GM12878 (cell line): ENCODE results near the gene HOXB6. TPM values are rescaled to one million over a fixed set of nuclear protein-coding genes. Genes with fewer than 3 reads are reported as not detected.

Experiments
- ATAC-seq: fragments of 200-7000 bp; cut with Tn5 transposase; 3 replicates; pipeline ENCODE4 v1.9.1; 2020; ENCODE audit warnings: mild to moderate bottlenecking, moderate library complexity
- BruUV-seq: library from RNA; stranded (reverse); fragments of 400-500 nt; replicated peaks from 2 replicates; lab custom pipeline; 2021; lab: Mats Ljungman, UMichigan
- CTCF ChIA-PET: fragments of 300-600 bp; sonication (Branson Sonifier 250); formaldehyde crosslinking; extraction: SDS; loops from one replicate; lab custom pipeline; 2021; ENCODE audit warnings: inconsistent platforms; lab: Yijun Ruan, JAX
- POLR2A ChIA-PET: fragments of 350-600 bp; formaldehyde crosslinking; extraction: SDS; loops from one replicate; lab custom pipeline; 2021; ENCODE audit warnings: inconsistent platforms; lab: Charles Lee
- RAD21 ChIA-PET: fragments of 300-600 bp; sonication (Branson Sonifier 250); formaldehyde crosslinking; loops from one replicate; lab custom pipeline; 2023; ENCODE audit warnings: antibody characterized with exemption; ENCODE audit not compliant: unreplicated experiment; lab: Charles Lee
- SMC1A ChIA-PET: fragments of 300-600 bp; sonication (Branson Sonifier 250); formaldehyde crosslinking; loops from one replicate; lab custom pipeline; 2023; ENCODE audit not compliant: unreplicated experiment, uncharacterized antibody; lab: Charles Lee
- DNase-seq: peaks from one replicate; pipeline ENCODE4 v3.0.0-alpha.2; 2011; ENCODE audit warnings: low read depth, low spot score
- FAIRE-seq: peaks from 3 replicates; lab custom pipeline; 2011; peaks lifted over from hg19 to GRCh38; lab: Jason Lieb, UNC
- H2AFZ ChIP-seq: 2 replicates; pipeline ENCODE4 v1.6.0; 2011; ENCODE audit warnings: low read depth, low read length, control low read depth; ENCODE audit not compliant: control insufficient read depth
- H3K27ac ChIP-seq: 2 replicates; pipeline ENCODE4 v1.5.1; 2011; ENCODE audit warnings: control low read depth; ENCODE audit not compliant: control insufficient read depth, insufficient read depth
- H3K27me3 ChIP-seq, 2 experiments: replicated peaks in 1 of 2; 2 replicates each; pipeline versions ENCODE4 v1.6.0 to v1.6.1; 2011; ENCODE audit warnings: low read length in 1 of 2; ENCODE audit not compliant: control insufficient read depth in 2 of 2, insufficient read depth in 2 of 2
- H3K36me3 ChIP-seq, 2 experiments: 2 replicates each; pipeline ENCODE4 v1.5.1; 2011; ENCODE audit warnings: low read length in 1 of 2; ENCODE audit not compliant: control insufficient read depth in 2 of 2, insufficient read depth in 2 of 2
- H3K4me1 ChIP-seq: 2 replicates; pipeline ENCODE4 v1.6.1; 2011; ENCODE audit warnings: mild to moderate bottlenecking, low read length, moderate library complexity, mixed read lengths; ENCODE audit not compliant: control insufficient read depth, insufficient read depth
- H3K4me2 ChIP-seq: 2 replicates; pipeline ENCODE4 v1.6.0; 2011; ENCODE audit warnings: control low read depth; ENCODE audit not compliant: control insufficient read depth, insufficient read depth
- H3K4me3 ChIP-seq: fragments of 200-600 bp; sonication (generic); 2 replicates; pipeline ENCODE4 v1.5.1; 2016
- H3K79me2 ChIP-seq: 2 replicates; pipeline ENCODE4 v1.6.0; 2011; ENCODE audit warnings: low read length; ENCODE audit not compliant: control insufficient read depth, insufficient read depth
- H3K9ac ChIP-seq: 2 replicates; pipeline ENCODE4 v1.8.0; 2011; ENCODE audit warnings: low read length, control low read depth, mixed read lengths; ENCODE audit not compliant: control insufficient read depth, insufficient read depth
- H3K9me3 ChIP-seq: replicated peaks from 3 replicates; pipeline ENCODE4 v1.5.1; 2011; ENCODE audit warnings: mild to moderate bottlenecking, low read length; ENCODE audit not compliant: control insufficient read depth, insufficient read depth
- H4K20me1 ChIP-seq: 2 replicates; pipeline ENCODE4 v1.6.0; 2011; ENCODE audit not compliant: control insufficient read depth, insufficient read depth
- CHD4 ChIP-seq: fragments of 200-600 bp; sonication (generic); IDR thresholded peaks from 2 replicates; pipeline ENCODE4 v1.6.1; 2016; ENCODE audit warnings: mild to moderate bottlenecking
- EZH2 ChIP-seq: IDR thresholded peaks from 2 replicates; pipeline ENCODE4 v1.6.1; 2012; ENCODE audit warnings: low read depth, mild to moderate bottlenecking, control low read depth, inconsistent platforms, low read length, borderline replicate concordance; ENCODE audit not compliant: control insufficient read depth
- PAX8 ChIP-seq: fragments of 450-650 bp; IDR thresholded peaks from 2 replicates; pipeline ENCODE4 v1.6.1; 2017; ENCODE audit warnings: mild to moderate bottlenecking, moderate library complexity
- POLR2AphosphoS2 ChIP-seq: IDR thresholded peaks from 2 replicates; pipeline ENCODE4 v1.6.1; 2011; ENCODE audit warnings: low read depth, mild to moderate bottlenecking, low read length, improper control_type of control experiment, moderate library complexity
- WGBS: methylation state at CpG from one replicate; pipeline ENCODE4 v1.1.6; 2016; ENCODE audit warnings: low lambda C conversion rate; ENCODE audit not compliant: insufficient replicate concordance, insufficient coverage; ENCODE audit errors: missing lambda C conversion rate; 5-methylcytosine and 5-hydroxymethylcytosine counted together
- in situ Hi-C: fragments of 300-500 bp; cut with MboI; formaldehyde crosslinking; loops from 9 replicates; pipeline ENCODE4 v1.14.3; 2018; ENCODE audit warnings: mixed read lengths
- intact Hi-C: fragments of 100-400 bp; cut with micrococcal nuclease; formaldehyde crosslinking; loops from one replicate; pipeline ENCODE4 v1.14.2; 2022; ENCODE audit not compliant: unreplicated experiment
- polyA plus RNA-seq, 11 experiments: library from polyadenylated mRNA; depleted of rRNA in 4 of 11; unstranded in 6 of 11; stranded (reverse) in 5 of 11; fragments of >200 nt; fragmentation: Nextera tagmentation in 4 of 11; fragmentation: Illumina TruSeq in 1 of 11; extraction: Ambion mirVana in 4 of 11; extraction: Trizol in 1 of 11; gene quantifications; 1 replicate in 1 of 11; 2 replicates in 10 of 11; pipeline versions ENCODE4 v1.2.1 to v1.2.3, GENCODE V29; 2011 to 2016; ENCODE audit warnings: inconsistent platforms in 2 of 11, missing spikeins in 2 of 11, low read depth in 1 of 11
- total RNA-seq, 4 experiments: library from RNA; depleted of rRNA in 3 of 4; stranded (reverse); fragments of >200 nt in 3 of 4; fragmentation: Illumina TruSeq in 1 of 4; extraction: Trizol in 1 of 4; gene quantifications; 2 replicates each; pipeline versions ENCODE4 v1.2.1 to v1.2.3, GENCODE V29; 2013 to 2021
- TF ChIP-seq, protein P1 (sequence below): IDR thresholded peaks from 2 replicates; pipeline ENCODE4 v1.6.1; 2012; ENCODE audit warnings: low read depth, low read length, improper control_type of control experiment
- TF ChIP-seq, protein P2 (sequence below): fragments of 150-350 bp; IDR thresholded peaks from 2 replicates; pipeline ENCODE4 v1.6.1; 2014; ENCODE audit warnings: mild to moderate bottlenecking, low read depth, low read length
- TF ChIP-seq, protein P3 (sequence below): IDR thresholded peaks from 2 replicates; pipeline ENCODE4 v1.6.1; 2012; ENCODE audit warnings: low read depth, low read length, improper control_type of control experiment
- TF ChIP-seq, protein P4 (sequence below): IDR thresholded peaks from 2 replicates; pipeline ENCODE4 v1.6.1; 2011; ENCODE audit warnings: mild to moderate bottlenecking, low read depth, low read length, moderate library complexity; ENCODE audit not compliant: insufficient replicate concordance

The HOXB6 gene
- total and polyA plus RNA-seq, 10 of the 15 experiments (the other 5 are each of a cell fraction or from before 2014, with no cell fraction given): 0.04 to 0.51 (median 0.09) TPM; not detected in 2

DNA sequence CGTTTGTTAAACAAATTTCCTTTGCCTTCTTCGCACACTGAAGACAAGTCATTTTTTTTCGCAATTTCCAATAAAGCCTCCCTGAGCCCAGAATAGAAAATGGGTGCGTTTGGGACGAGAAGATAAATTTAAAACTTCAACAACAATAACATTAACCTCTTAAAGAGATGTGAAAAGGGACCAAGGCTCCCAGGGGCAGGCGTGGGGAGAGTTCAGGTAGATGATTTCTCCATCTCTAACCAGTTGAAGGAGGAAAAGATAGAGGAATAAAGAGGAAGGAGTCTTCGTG is 25.4 kb downstream of the HOXB6 start:
- no peak overlapping the region for H2AFZ ChIP-seq
- DNase-seq: no peak
- no peaks in the 10 kb centered on the region for H3K36me3 ChIP-seq
- no peak for FAIRE-seq
- H3K4me1 ChIP-seq: peaks cover 23% of the 10 kb centered on the region
- H3K27ac ChIP-seq: no peak overlapping the region
- no peak overlapping the region for H3K9ac ChIP-seq
- RAD21 ChIA-PET: interaction anchor here (0.6 to 2.3 kb wide), 5 partner anchors 82 to 245 kb away, joined by 3 to 8 read pairs (median 3); no protein-coding TSS in a partner anchor
- POLR2A ChIA-PET: interaction anchor here (0.6 to 0.7 kb wide), 2 partner anchors 98 to 484 kb away, joined by 3 to 5 read pairs; no protein-coding TSS in a partner anchor
- H3K4me3 ChIP-seq: peak overlapping the region; percentile 93
- no peak for ATAC-seq
- 0 out of 2 replicates have a peak, but pooled peaks have one; percentile 25 for TF ChIP-seq PAX8
- TF ChIP-seq, protein P1, sequence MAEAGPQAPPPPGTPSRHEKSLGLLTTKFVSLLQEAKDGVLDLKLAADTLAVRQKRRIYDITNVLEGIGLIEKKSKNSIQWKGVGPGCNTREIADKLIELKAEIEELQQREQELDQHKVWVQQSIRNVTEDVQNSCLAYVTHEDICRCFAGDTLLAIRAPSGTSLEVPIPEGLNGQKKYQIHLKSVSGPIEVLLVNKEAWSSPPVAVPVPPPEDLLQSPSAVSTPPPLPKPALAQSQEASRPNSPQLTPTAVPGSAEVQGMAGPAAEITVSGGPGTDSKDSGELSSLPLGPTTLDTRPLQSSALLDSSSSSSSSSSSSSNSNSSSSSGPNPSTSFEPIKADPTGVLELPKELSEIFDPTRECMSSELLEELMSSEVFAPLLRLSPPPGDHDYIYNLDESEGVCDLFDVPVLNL: no peak
- peaks cover 7% of the 10 kb centered on the region for H3K79me2 ChIP-seq
- peak overlapping the region; percentile 48 for H3K4me2 ChIP-seq
- 63% methylated on average over 7 of the region's 7 CpGs for WGBS
- in situ Hi-C loops: no loop called here
- intact Hi-C loops: no loop called here
- no peaks in the 10 kb centered on the region for H3K9me3 ChIP-seq
- no TSS peak for BruUV-seq
- H3K27me3 ChIP-seq: no peaks in the 10 kb centered on the region
- CTCF ChIA-PET: interaction anchor here (1.0 to 2.3 kb wide), 4 partner anchors 87 to 317 kb away, joined by 3 to 10 read pairs (median 4); no protein-coding TSS in a partner anchor
- SMC1A ChIA-PET: interaction anchor here (0.9 to 2.0 kb wide), 6 partner anchors 76 to 243 kb away, joined by 3 to 6 read pairs (median 4); no protein-coding TSS in a partner anchor
- H4K20me1 ChIP-seq: no peaks in the 10 kb centered on the region

DNA sequence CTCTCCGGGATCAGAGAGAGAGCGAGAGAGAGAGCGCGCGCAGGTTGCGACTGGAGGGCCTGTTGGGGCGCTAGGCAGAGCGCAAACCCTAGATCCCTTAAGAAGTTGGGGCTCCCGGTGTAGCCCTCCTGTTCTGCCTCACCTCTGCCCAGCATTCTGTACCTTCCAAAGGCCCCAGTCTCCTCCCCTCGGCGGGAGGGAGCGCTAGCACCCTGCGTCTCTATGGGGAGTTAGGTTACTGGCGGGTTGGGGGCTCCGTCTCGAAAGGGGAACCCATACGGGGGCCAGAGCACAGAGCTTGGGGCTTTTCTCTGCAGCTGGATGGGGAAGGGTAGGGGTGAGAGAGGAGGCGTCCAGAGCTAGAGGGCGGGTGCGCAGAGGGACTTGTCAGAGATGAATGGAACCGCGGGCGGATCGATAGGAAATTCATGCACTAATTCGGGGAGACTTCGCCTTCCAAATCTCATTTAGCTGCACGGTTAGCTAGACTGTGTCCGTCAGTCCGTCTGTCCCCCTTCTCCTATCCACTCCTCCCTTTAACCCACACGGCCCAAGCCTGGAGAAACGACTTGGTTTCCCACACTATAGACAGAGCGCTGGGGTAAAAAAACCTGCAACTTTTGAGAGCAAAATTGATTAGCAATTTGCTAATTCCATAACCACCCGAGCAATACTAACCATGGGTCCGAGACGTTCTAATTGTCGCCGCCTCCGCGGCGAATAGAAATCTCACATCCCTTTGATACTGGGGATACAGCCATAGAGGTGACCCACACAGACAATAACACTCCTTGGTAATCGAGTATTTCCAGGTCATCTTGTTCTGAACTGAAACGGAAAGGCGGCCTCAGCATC is 25.9 kb downstream of the HOXB6 start:
- intact Hi-C loops: no loop called here
- TSS peak; percentile 84 for BruUV-seq
- Histone ChIP-seq H3K27ac (peak overlapping the region; percentile 29), H3K36me3 (no peaks in the 10 kb centered on the region), H3K79me2 (peaks cover 7% of the 10 kb centered on the region), H3K9me3 (no peaks in the 10 kb centered on the region), H3K9ac (peak overlapping the region; percentile 77), H3K4me3 (peak overlapping the region; percentile 93), H3K4me2 (peak overlapping the region; percentile 48), H4K20me1 (no peaks in the 10 kb centered on the region), H3K27me3 (no peaks in the 10 kb centered on the region), H3K4me1 (peaks cover 23% of the 10 kb centered on the region), H2AFZ (peak overlapping the region; percentile 78)
- ChIA-PET CTCF (interaction anchor here (1.0 to 2.3 kb wide), 3 partner anchors 86 to 245 kb away, joined by 4 to 10 read pairs (median 4); no protein-coding TSS in a partner anchor), SMC1A (interaction anchor here (0.9 to 2.7 kb wide), 8 partner anchors 68 to 245 kb away, joined by 3 to 6 read pairs (median 3); no protein-coding TSS in a partner anchor), RAD21 (interaction anchor here (0.9 to 2.3 kb wide), 5 partner anchors 82 to 245 kb away, joined by 3 to 8 read pairs (median 4); no protein-coding TSS in a partner anchor), POLR2A (no interaction called here)
- DNase-seq: no peak
- FAIRE-seq: no peak
- 19% methylated on average over 41 of the region's 43 CpGs for WGBS
- in situ Hi-C loops: no loop called here
- ATAC-seq: peak; percentile 79
- no peak for TF ChIP-seq POLR2AphosphoS2
- no peak for TF ChIP-seq CHD4
- TF ChIP-seq, protein P2, sequence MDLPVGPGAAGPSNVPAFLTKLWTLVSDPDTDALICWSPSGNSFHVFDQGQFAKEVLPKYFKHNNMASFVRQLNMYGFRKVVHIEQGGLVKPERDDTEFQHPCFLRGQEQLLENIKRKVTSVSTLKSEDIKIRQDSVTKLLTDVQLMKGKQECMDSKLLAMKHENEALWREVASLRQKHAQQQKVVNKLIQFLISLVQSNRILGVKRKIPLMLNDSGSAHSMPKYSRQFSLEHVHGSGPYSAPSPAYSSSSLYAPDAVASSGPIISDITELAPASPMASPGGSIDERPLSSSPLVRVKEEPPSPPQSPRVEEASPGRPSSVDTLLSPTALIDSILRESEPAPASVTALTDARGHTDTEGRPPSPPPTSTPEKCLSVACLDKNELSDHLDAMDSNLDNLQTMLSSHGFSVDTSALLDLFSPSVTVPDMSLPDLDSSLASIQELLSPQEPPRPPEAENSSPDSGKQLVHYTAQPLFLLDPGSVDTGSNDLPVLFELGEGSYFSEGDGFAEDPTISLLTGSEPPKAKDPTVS: no peak
- TF ChIP-seq, protein P3, sequence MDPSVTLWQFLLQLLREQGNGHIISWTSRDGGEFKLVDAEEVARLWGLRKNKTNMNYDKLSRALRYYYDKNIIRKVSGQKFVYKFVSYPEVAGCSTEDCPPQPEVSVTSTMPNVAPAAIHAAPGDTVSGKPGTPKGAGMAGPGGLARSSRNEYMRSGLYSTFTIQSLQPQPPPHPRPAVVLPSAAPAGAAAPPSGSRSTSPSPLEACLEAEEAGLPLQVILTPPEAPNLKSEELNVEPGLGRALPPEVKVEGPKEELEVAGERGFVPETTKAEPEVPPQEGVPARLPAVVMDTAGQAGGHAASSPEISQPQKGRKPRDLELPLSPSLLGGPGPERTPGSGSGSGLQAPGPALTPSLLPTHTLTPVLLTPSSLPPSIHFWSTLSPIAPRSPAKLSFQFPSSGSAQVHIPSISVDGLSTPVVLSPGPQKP: no peak
- TF ChIP-seq EZH2: no peak
- TF ChIP-seq, protein P4, sequence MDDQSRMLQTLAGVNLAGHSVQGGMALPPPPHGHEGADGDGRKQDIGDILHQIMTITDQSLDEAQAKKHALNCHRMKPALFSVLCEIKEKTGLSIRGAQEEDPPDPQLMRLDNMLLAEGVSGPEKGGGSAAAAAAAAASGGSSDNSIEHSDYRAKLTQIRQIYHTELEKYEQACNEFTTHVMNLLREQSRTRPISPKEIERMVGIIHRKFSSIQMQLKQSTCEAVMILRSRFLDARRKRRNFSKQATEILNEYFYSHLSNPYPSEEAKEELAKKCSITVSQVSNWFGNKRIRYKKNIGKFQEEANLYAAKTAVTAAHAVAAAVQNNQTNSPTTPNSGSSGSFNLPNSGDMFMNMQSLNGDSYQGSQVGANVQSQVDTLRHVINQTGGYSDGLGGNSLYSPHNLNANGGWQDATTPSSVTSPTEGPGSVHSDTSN: no peak
